Activated T-helper 1 cell treated with Interleukin-2 at 50 U/mL for 16 hours (primary cell): Measurements from ENCODE around the gene SLC16A6.
"Not testable (repeated sequence)": the region's sequence is repeated elsewhere in the genome, so short reads cannot be mapped to it uniquely, and the experiment has no call there.

Experiments used
- DNase-seq: peaks from one replicate; pipeline ENCODE4 v3.0.0-alpha.2; 2020; ENCODE audit warnings: low read depth

The SLC16A6 gene

GRCh38 chr17:68220186-68220585 is 70.7 kb downstream of the SLC16A6 start:
- DNase-seq, result not testable (repeated sequence)

DNA sequence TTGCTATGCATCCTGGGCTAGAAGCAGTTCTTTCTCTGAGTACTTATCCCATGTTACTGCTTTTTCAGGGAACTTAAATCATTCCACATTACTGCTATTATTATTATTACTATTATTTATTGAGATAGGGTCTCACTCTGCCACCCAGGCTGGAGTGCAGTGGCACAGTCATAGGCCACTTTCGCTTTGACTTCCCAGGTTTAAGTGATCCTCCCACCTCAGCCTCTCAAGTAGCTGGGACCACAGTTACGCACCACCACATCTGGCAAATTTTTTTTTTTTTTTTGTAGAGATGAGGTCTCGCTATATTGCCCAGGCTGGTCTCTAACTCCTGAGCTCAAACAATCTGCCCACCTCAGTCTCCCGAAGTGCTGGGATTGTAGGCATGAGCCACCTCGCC is 71.5 kb downstream of the SLC16A6 start:
- DNase-seq, result not testable (repeated sequence)
